GM18907 (cell line): ENCODE measurements around the gene ARSJ.
"Not testable (repeated sequence)": the region's sequence is repeated elsewhere in the genome, so short reads cannot be mapped to it uniquely, and the experiment has no call there.

Source experiments
- ATAC-seq: cut with Tn5 transposase; IDR thresholded peaks from one replicate; pipeline ENCODE4 v1.9.1; 2021; ENCODE audit warnings: mild to moderate bottlenecking, moderate library complexity; ENCODE audit not compliant: unreplicated experiment

The ARSJ gene

DNA sequence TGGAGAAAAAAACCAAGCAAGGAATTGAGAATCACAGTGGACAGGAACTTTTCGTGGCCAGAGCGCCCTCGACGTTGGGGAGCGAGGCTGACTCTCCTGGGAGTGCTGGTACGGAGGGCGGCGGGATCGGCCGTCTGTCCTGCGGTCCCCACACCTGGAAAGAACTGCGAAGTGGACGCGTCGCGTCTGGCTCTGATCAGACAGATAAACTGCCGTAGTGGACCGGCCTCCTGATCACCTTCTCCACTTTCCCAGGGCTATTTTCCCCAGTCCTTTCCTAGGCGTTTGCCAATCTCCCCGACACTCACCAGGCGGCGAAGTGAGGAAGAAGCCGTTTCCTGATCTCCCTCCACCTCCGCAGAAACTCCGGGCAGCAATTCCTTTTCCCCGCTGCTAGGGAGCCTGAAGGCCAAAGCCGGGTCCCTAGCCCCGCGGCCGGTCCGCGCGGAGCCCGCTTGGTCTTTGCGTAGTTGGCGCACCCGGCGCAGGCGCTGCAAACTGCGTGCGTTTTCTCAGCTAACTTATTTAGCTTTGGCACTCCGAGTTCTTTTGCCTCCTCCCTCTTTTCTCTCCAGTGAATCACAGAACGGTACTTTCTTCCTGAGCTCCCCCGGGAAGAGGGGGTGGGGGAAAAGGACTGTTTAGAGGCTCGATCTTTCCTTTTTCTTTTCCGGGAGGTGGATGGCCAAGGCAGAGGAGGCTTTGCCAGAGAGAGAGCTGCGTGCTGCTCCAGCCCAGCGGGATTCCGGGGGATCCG lies at the start of gene ARSJ:
Gene ARSJ (minus strand): TSS at position 500 of the 757 bp plus-strand sequence. CDS start 813 bp downstream, outside the sequence.
- no peak for ATAC-seq

- ATAC-seq: no peak
Observed at GRCh38 chr4:114028071-114028470, 48.6 kb upstream of the ARSJ start.

DNA sequence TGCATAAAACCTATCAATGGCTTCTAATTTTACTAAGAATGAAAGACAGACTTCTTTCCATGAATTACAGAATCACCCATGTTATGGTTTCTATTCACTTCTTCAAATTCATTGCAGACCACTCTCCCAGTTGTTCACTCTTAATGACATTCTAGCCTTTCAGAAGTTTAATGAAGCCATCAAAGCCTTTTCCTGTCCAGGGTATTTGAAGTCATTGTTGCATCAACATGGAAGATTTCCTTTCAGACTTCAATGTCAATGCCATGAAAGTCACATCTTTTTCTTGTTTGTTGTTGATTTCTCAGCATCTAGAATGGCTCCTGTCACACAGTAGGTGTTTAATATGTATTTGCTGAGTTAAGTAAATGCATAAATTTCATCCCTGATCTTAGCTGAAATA lies 48.1 kb upstream of the ARSJ start:
- ATAC-seq: no peak

DNA sequence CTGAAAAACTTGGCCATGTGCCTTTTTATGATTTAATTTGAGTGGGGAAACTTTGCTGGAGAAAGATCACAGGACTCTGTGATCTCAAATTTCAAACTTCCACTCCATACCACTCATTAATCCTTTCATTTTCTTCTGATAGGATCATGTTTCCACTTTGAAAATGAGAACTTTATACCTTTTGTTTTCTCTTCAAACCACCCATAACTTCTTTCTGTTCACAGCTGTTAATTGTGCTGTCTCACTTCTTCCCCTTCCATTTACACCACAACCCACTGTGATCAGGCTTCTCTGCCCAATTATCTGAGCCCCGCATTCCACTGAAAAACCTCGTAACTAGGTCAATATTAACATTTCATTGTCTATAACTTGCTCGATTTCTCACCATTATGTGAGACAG lies 47.0 kb upstream of the ARSJ start:
- no peak for ATAC-seq

- peak; percentile 95 for ATAC-seq
Observed at GRCh38 chr4:114025176-114025777, 45.8 kb upstream of the ARSJ start.

DNA sequence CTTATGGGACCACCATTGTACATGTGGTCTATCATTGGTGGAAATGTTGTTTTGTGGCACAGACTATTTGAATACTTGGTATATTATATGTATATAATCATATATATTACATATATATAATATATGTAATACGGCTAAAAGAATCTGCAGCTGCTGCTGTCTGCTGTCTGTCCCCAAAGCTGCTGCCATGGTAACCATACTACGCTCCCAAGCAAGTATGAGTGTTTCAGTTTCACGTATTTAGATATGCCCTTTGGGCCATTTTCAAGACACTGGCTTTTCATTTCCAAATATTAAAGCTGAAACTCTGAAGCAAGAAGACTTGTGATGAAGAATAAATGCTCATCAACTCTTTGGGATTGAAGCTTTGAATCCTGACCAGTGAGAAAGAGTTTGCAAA lies 42.0 kb upstream of the ARSJ start:
- no peak for ATAC-seq

- ATAC-seq: no peak
Observed at GRCh38 chr4:114019969-114020358, 40.5 kb upstream of the ARSJ start.

- ATAC-seq: no peak
Observed at GRCh38 chr4:114019276-114019968, 40.0 kb upstream of the ARSJ start.

GRCh38 chr4:114017120-114017917 lies 37.9 kb upstream of the ARSJ start:
- no peak for ATAC-seq

GRCh38 chr4:114015444-114015899 lies 36.0 kb upstream of the ARSJ start:
- no peak for ATAC-seq

DNA sequence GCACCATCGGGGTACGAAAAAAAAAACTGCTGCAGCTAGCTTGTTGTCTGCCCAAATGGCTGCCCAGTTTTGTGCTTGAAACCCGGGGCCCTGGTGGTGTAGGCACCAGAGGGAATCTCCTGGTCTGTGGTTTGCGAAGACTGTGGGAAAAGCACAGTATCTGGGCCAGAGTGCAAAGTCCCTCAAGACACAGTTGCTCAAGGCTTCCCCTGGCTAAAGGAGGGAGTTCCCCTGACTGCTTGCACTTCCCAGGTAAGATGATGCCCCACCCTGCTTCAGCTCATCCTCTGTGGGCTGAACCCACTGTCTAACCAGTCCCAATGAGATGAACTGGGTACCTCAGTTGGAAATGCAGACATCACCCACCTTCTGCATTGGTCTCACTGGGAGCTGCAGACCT lies 33.8 kb upstream of the ARSJ start:
- not testable (repeated sequence) for ATAC-seq

DNA sequence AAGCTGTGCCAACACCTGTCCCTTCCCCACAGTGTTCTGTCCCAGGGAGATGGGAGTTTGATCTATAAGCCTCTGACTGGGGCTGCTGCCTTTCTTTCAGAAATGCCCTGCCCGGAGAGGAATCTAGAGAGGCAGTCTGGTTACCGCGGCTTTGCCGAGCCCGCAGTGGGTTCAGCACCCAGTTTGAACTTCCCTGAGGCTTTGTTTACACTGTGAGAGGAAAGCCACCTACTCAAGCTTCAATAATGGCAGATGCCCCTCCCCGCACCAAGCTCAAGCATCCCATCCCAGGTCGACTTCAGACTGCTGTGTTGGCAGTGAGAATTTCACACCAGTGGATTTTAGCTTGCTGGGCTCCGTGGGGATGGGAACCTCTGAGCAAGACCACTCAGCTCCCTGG lies 33.3 kb upstream of the ARSJ start:
- no peak for ATAC-seq

GRCh38 chr4:114005569-114006442 lies 26.4 kb upstream of the ARSJ start:
- no peak for ATAC-seq

GRCh38 chr4:114004483-114005226 lies 25.2 kb upstream of the ARSJ start:
- ATAC-seq: not testable (repeated sequence)

- ATAC-seq: no peak
Observed at GRCh38 chr4:113998531-113998930, 19.1 kb upstream of the ARSJ start.

DNA sequence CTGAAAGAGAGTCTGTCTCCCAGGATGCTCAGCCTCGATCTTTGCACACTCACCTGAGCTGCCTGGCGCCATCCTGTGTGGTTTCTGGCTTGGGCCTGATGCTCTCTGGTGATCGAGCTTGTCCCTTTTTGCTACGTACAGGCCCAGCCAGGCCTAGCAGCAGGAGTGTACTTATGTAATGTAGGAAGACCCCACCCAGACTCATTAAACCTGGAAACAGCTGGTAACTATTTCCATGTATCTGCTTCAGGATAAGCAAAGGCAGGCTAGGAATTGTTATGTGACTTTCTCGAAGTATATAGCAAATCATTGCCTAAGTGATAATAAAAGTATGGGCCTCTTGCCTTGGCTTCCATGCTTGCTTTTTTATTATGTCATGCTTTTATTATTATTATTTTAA lies 18.6 kb upstream of the ARSJ start:
- ATAC-seq: no peak

DNA sequence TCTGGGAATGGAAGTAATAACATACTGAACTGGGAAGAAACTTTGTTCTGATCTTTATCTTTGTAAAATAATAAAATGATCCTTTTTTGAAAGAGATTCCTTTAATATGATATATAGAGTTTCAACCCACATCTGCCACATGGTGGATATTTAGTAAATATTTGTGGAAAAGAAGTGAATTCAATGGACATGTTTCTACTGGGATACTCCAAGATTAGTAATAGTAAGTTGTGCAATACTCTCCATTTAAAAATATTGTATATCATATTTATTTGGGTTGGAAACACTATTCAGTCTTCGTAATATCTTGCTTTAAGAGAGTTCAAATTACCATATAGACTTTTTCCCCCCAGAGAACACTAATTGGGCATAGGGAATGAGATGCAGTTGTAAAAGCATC lies 17.8 kb upstream of the ARSJ start:
- ATAC-seq: no peak

- ATAC-seq: no peak
Observed at GRCh38 chr4:113996599-113997177, 17.2 kb upstream of the ARSJ start.

DNA sequence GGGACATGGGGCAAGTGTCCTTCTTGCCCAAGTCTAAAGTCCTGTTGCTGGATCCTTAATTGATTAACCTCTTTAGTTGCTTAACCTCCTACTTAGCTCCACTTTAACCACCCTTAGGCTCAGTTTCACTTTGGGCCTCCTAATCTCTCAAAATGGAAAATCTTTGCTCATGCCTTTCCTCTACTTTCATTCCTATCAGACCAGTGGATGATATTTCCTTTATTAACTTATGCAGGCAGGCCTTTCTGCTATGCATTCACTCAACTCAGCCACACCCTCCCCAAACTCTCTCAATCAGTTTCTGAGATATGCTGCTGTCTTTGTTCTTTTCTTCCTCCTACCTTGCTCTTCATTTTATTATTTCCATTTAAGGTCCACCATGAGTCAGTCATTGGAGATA lies 14.4 kb upstream of the ARSJ start:
- ATAC-seq: no peak
